GM12878 (cell line): ENCODE data around the gene SLC25A33. TPM values are rescaled to one million over a fixed set of nuclear protein-coding genes. Genes with fewer than 3 reads are reported as not detected.

Experiments
- ATAC-seq: fragments of 200-7000 bp; cut with Tn5 transposase; 3 replicates; pipeline ENCODE4 v1.9.1; 2020; ENCODE audit warnings: mild to moderate bottlenecking, moderate library complexity
- BruUV-seq: library from RNA; stranded (reverse); fragments of 400-500 nt; replicated peaks from 2 replicates; lab custom pipeline; 2021; lab: Mats Ljungman, UMichigan
- CTCF ChIA-PET: fragments of 300-600 bp; sonication (Branson Sonifier 250); formaldehyde crosslinking; extraction: SDS; loops from one replicate; lab custom pipeline; 2021; ENCODE audit warnings: inconsistent platforms; lab: Yijun Ruan, JAX
- POLR2A ChIA-PET: fragments of 350-600 bp; formaldehyde crosslinking; extraction: SDS; loops from one replicate; lab custom pipeline; 2021; ENCODE audit warnings: inconsistent platforms; lab: Charles Lee
- RAD21 ChIA-PET: fragments of 300-600 bp; sonication (Branson Sonifier 250); formaldehyde crosslinking; loops from one replicate; lab custom pipeline; 2023; ENCODE audit warnings: antibody characterized with exemption; ENCODE audit not compliant: unreplicated experiment; lab: Charles Lee
- SMC1A ChIA-PET: fragments of 300-600 bp; sonication (Branson Sonifier 250); formaldehyde crosslinking; loops from one replicate; lab custom pipeline; 2023; ENCODE audit not compliant: unreplicated experiment, uncharacterized antibody; lab: Charles Lee
- DNase-seq: peaks from one replicate; pipeline ENCODE4 v3.0.0-alpha.2; 2011; ENCODE audit warnings: low read depth, low spot score
- FAIRE-seq: peaks from 3 replicates; lab custom pipeline; 2011; peaks lifted over from hg19 to GRCh38; lab: Jason Lieb, UNC
- H2AFZ ChIP-seq: 2 replicates; pipeline ENCODE4 v1.6.0; 2011; ENCODE audit warnings: low read depth, low read length, control low read depth; ENCODE audit not compliant: control insufficient read depth
- H3K27ac ChIP-seq: 2 replicates; pipeline ENCODE4 v1.5.1; 2011; ENCODE audit warnings: control low read depth; ENCODE audit not compliant: control insufficient read depth, insufficient read depth
- H3K27me3 ChIP-seq, 2 experiments: replicated peaks in 1 of 2; 2 replicates each; pipeline versions ENCODE4 v1.6.0 to v1.6.1; 2011; ENCODE audit warnings: low read length in 1 of 2; ENCODE audit not compliant: control insufficient read depth in 2 of 2, insufficient read depth in 2 of 2
- H3K36me3 ChIP-seq, 2 experiments: 2 replicates each; pipeline ENCODE4 v1.5.1; 2011; ENCODE audit warnings: low read length in 1 of 2; ENCODE audit not compliant: control insufficient read depth in 2 of 2, insufficient read depth in 2 of 2
- H3K4me1 ChIP-seq: 2 replicates; pipeline ENCODE4 v1.6.1; 2011; ENCODE audit warnings: mild to moderate bottlenecking, low read length, moderate library complexity, mixed read lengths; ENCODE audit not compliant: control insufficient read depth, insufficient read depth
- H3K4me2 ChIP-seq: 2 replicates; pipeline ENCODE4 v1.6.0; 2011; ENCODE audit warnings: control low read depth; ENCODE audit not compliant: control insufficient read depth, insufficient read depth
- H3K4me3 ChIP-seq: fragments of 200-600 bp; sonication (generic); 2 replicates; pipeline ENCODE4 v1.5.1; 2016
- H3K79me2 ChIP-seq: 2 replicates; pipeline ENCODE4 v1.6.0; 2011; ENCODE audit warnings: low read length; ENCODE audit not compliant: control insufficient read depth, insufficient read depth
- H3K9ac ChIP-seq: 2 replicates; pipeline ENCODE4 v1.8.0; 2011; ENCODE audit warnings: low read length, control low read depth, mixed read lengths; ENCODE audit not compliant: control insufficient read depth, insufficient read depth
- H3K9me3 ChIP-seq: replicated peaks from 3 replicates; pipeline ENCODE4 v1.5.1; 2011; ENCODE audit warnings: mild to moderate bottlenecking, low read length; ENCODE audit not compliant: control insufficient read depth, insufficient read depth
- H4K20me1 ChIP-seq: 2 replicates; pipeline ENCODE4 v1.6.0; 2011; ENCODE audit not compliant: control insufficient read depth, insufficient read depth
- BCL3 ChIP-seq: IDR thresholded peaks from 2 replicates; pipeline ENCODE4 v1.6.1; 2011; ENCODE audit warnings: borderline replicate concordance, low read depth, mild to moderate bottlenecking, moderate library complexity, low read length; ENCODE audit not compliant: insufficient read depth, poor library complexity, severe bottlenecking
- CREM ChIP-seq: IDR thresholded peaks from 2 replicates; pipeline ENCODE4 v1.6.1; 2014; ENCODE audit warnings: antibody characterized with exemption, low read depth
- IKZF1 ChIP-seq: fragments of 450-650 bp; conservative IDR thresholded peaks from 2 replicates; pipeline ENCODE4 v1.6.1; 2017; ENCODE audit warnings: antibody characterized with exemption, mild to moderate bottlenecking
- IRF3 ChIP-seq: fragments of 450-650 bp; IDR thresholded peaks from 2 replicates; pipeline ENCODE4 v1.6.1; 2014; ENCODE audit warnings: mild to moderate bottlenecking
- MAX ChIP-seq: IDR thresholded peaks from 2 replicates; pipeline ENCODE4 v1.6.1; 2012; ENCODE audit warnings: low read depth, low read length, improper control_type of control experiment
- MEF2A ChIP-seq: IDR thresholded peaks from 2 replicates; pipeline ENCODE4 v1.6.1; 2011; ENCODE audit warnings: low read depth, mild to moderate bottlenecking, low read length, moderate library complexity; ENCODE audit not compliant: insufficient read depth
- NFXL1 ChIP-seq: fragments of 450-650 bp; IDR thresholded peaks from 2 replicates; pipeline ENCODE4 v1.6.1; 2017; ENCODE audit warnings: antibody characterized with exemption, mild to moderate bottlenecking, borderline replicate concordance
- PKNOX1 ChIP-seq: fragments of 450-650 bp; IDR thresholded peaks from 2 replicates; pipeline ENCODE4 v1.6.1; 2016; ENCODE audit warnings: mild to moderate bottlenecking
- SMAD5 ChIP-seq: IDR thresholded peaks from 2 replicates; pipeline ENCODE4 v1.6.1; 2016; ENCODE audit warnings: antibody characterized with exemption, low read depth
- TCF3 ChIP-seq: IDR thresholded peaks from 2 replicates; pipeline ENCODE4 v1.6.1; 2012; ENCODE audit warnings: low read depth, mild to moderate bottlenecking, low read length, borderline replicate concordance; ENCODE audit not compliant: insufficient read depth
- ZNF24 ChIP-seq: fragments of 450-650 bp; IDR thresholded peaks from 2 replicates; pipeline ENCODE4 v1.6.1; 2017; ENCODE audit warnings: antibody characterized with exemption, mild to moderate bottlenecking
- ZNF384 ChIP-seq: IDR thresholded peaks from 2 replicates; pipeline ENCODE4 v1.6.1; 2012; ENCODE audit warnings: low read depth, mild to moderate bottlenecking, low read length, improper control_type of control experiment, borderline replicate concordance
- ZSCAN29 ChIP-seq: fragments of 450-650 bp; IDR thresholded peaks from 2 replicates; pipeline ENCODE4 v1.6.1; 2017; ENCODE audit warnings: mild to moderate bottlenecking, moderate library complexity
- WGBS: methylation state at CpG from one replicate; pipeline ENCODE4 v1.1.6; 2016; ENCODE audit warnings: low lambda C conversion rate; ENCODE audit not compliant: insufficient replicate concordance, insufficient coverage; ENCODE audit errors: missing lambda C conversion rate; 5-methylcytosine and 5-hydroxymethylcytosine counted together
- in situ Hi-C: fragments of 300-500 bp; cut with MboI; formaldehyde crosslinking; loops from 9 replicates; pipeline ENCODE4 v1.14.3; 2018; ENCODE audit warnings: mixed read lengths
- intact Hi-C: fragments of 100-400 bp; cut with micrococcal nuclease; formaldehyde crosslinking; loops from one replicate; pipeline ENCODE4 v1.14.2; 2022; ENCODE audit not compliant: unreplicated experiment
- polyA plus RNA-seq, 11 experiments: library from polyadenylated mRNA; depleted of rRNA in 4 of 11; unstranded in 6 of 11; stranded (reverse) in 5 of 11; fragments of >200 nt; fragmentation: Nextera tagmentation in 4 of 11; fragmentation: Illumina TruSeq in 1 of 11; extraction: Ambion mirVana in 4 of 11; extraction: Trizol in 1 of 11; gene quantifications; 1 replicate in 1 of 11; 2 replicates in 10 of 11; pipeline versions ENCODE4 v1.2.1 to v1.2.3, GENCODE V29; 2011 to 2016; ENCODE audit warnings: inconsistent platforms in 2 of 11, missing spikeins in 2 of 11, low read depth in 1 of 11
- total RNA-seq, 4 experiments: library from RNA; depleted of rRNA in 3 of 4; stranded (reverse); fragments of >200 nt in 3 of 4; fragmentation: Illumina TruSeq in 1 of 4; extraction: Trizol in 1 of 4; gene quantifications; 2 replicates each; pipeline versions ENCODE4 v1.2.1 to v1.2.3, GENCODE V29; 2013 to 2021
- TF ChIP-seq, protein P1 (sequence below): IDR thresholded peaks from 2 replicates; pipeline ENCODE4 v1.6.1; 2011; ENCODE audit warnings: mild to moderate bottlenecking, low read depth, low read length, moderate library complexity; ENCODE audit not compliant: insufficient replicate concordance
- TF ChIP-seq, protein P2 (sequence below): fragments of 450-650 bp; IDR thresholded peaks from 2 replicates; pipeline ENCODE4 v1.6.1; 2017; ENCODE audit warnings: borderline replicate concordance

Gene SLC25A33
- total and polyA plus RNA-seq, 10 of the 15 experiments (the other 5 are each of a cell fraction or from before 2014, with no cell fraction given): 1.7 to 11.2 (median 8.4) TPM

GRCh38 chr1:9490605-9491339 lies 48.5 kb upstream of the SLC25A33 start (continued):
- TF ChIP-seq, protein P1, sequence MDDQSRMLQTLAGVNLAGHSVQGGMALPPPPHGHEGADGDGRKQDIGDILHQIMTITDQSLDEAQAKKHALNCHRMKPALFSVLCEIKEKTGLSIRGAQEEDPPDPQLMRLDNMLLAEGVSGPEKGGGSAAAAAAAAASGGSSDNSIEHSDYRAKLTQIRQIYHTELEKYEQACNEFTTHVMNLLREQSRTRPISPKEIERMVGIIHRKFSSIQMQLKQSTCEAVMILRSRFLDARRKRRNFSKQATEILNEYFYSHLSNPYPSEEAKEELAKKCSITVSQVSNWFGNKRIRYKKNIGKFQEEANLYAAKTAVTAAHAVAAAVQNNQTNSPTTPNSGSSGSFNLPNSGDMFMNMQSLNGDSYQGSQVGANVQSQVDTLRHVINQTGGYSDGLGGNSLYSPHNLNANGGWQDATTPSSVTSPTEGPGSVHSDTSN: no peak
- TF ChIP-seq IKZF1: no peak
- no peak for TF ChIP-seq PKNOX1
- 0 out of 2 replicates have a peak, but pooled peaks have one; percentile 10 for TF ChIP-seq MEF2A
- no peak for TF ChIP-seq MAX

DNA sequence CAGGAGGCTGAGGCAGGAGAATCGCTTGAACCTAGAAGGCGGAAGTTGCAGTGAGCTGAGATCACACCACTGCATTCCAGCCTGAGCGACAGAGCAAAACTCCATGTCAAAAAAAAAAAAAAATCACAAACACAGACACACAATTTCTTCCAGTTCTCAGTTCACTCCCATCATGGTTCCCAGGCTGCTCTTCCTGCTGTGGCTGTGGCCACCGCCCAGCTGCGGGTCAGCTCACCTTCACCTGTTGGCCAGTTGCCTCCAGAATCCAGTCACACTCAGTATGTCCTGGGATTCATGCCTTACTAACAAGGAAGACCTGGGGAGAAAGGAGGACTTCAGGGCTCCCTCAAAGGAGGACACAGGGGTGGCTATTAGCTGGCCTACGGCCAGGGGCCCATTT lies 45.9 kb upstream of the SLC25A33 start:
- FAIRE-seq (no peak), ATAC-seq (no peak), DNase-seq (no peak)
- ChIA-PET CTCF (interaction anchor here (0.6 to 6.8 kb wide), 6 partner anchors 21 to 225 kb away, joined by 3 to 123 read pairs (median 4); no protein-coding TSS in a partner anchor), POLR2A (interaction anchor here (0.6 kb wide), 2 partner anchors 48 to 1456 kb away, joined by 3 read pairs; no protein-coding TSS in a partner anchor), RAD21 (interaction anchor here (5.7 kb wide), 1 partner anchor 225 kb away, joined by 44 read pairs; no protein-coding TSS in a partner anchor), SMC1A (interaction anchor here (1.2 to 6.6 kb wide), 3 partner anchors 38 to 204 kb away, joined by 3 to 63 read pairs (median 7); no protein-coding TSS in a partner anchor)
- Histone ChIP-seq H3K9me3 (no peaks in the 10 kb centered on the region), H3K27ac (no peak overlapping the region), H3K4me2 (no peak overlapping the region), H4K20me1 (no peaks in the 10 kb centered on the region), H3K4me1 (peaks cover 10% of the 10 kb centered on the region; the same call in 1 of the 2 replicates), H3K9ac (no peak overlapping the region), H3K36me3 (no peaks in the 10 kb centered on the region), H2AFZ (no peak overlapping the region), H3K4me3 (no peak overlapping the region), H3K79me2 (no peaks in the 10 kb centered on the region), H3K27me3 (no peaks in the 10 kb centered on the region)
- WGBS: 82% methylated on average over 6 of the region's 6 CpGs
- BruUV-seq: no TSS peak
- in situ Hi-C loops: loop anchor here (5.0 kb wide), 1 partner anchor 206 kb away; no protein-coding TSS in a partner anchor
- intact Hi-C loops: loop anchor here (10.0 kb wide), 1 partner anchor 371 kb away; no protein-coding TSS in a partner anchor
- TF ChIP-seq IRF3: no peak
- TF ChIP-seq TCF3: no peak
- no peak for TF ChIP-seq ZNF384
- no peak for TF ChIP-seq BCL3
- TF ChIP-seq, protein P2, sequence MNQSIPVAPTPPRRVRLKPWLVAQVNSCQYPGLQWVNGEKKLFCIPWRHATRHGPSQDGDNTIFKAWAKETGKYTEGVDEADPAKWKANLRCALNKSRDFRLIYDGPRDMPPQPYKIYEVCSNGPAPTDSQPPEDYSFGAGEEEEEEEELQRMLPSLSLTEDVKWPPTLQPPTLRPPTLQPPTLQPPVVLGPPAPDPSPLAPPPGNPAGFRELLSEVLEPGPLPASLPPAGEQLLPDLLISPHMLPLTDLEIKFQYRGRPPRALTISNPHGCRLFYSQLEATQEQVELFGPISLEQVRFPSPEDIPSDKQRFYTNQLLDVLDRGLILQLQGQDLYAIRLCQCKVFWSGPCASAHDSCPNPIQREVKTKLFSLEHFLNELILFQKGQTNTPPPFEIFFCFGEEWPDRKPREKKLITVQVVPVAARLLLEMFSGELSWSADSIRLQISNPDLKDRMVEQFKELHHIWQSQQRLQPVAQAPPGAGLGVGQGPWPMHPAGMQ: no peak
- TF ChIP-seq ZNF24: no peak
- no peak for TF ChIP-seq NFXL1
- no peak for TF ChIP-seq SMAD5
- TF ChIP-seq CREM: no peak
- no peak for TF ChIP-seq ZSCAN29
